HG02623 (cell line): ENCODE results near the gene CPNE1.

Experiments
- ATAC-seq: cut with Tn5 transposase; IDR thresholded peaks from one replicate; pipeline ENCODE4 v1.9.1; 2021; ENCODE audit warnings: moderate library complexity; ENCODE audit not compliant: unreplicated experiment

Gene CPNE1

GRCh38 chr20:35600993-35601973 is 63.4 kb downstream of the CPNE1 start:
- no peak for ATAC-seq

GRCh38 chr20:35600176-35600992 is 64.3 kb downstream of the CPNE1 start:
- ATAC-seq = no peak

GRCh38 chr20:35599776-35600120 is 65.0 kb downstream of the CPNE1 start:
- ATAC-seq = no peak

GRCh38 chr20:35598899-35599775 is 65.6 kb downstream of the CPNE1 start:
- no peak for ATAC-seq

GRCh38 chr20:35598476-35598875 is 66.2 kb downstream of the CPNE1 start:
- no peak for ATAC-seq

GRCh38 chr20:35597186-35597585 is 67.5 kb downstream of the CPNE1 start:
- no peak for ATAC-seq

GRCh38 chr20:35595901-35596300 is 68.8 kb downstream of the CPNE1 start:
- ATAC-seq = no peak

- no peak for ATAC-seq
Observed at GRCh38 chr20:35595456-35595855, 69.2 kb downstream of the CPNE1 start.

- ATAC-seq = no peak
Observed at GRCh38 chr20:35592339-35592974, 72.2 kb downstream of the CPNE1 start.

- ATAC-seq = no peak
Observed at GRCh38 chr20:35588397-35588796, 76.3 kb downstream of the CPNE1 start.

GRCh38 chr20:35587436-35587835 is 77.3 kb downstream of the CPNE1 start:
- no peak for ATAC-seq

GRCh38 chr20:35586751-35587425 is 77.8 kb downstream of the CPNE1 start:
- no peak for ATAC-seq

- no peak for ATAC-seq
Observed at GRCh38 chr20:35583636-35584560, 80.8 kb downstream of the CPNE1 start.

GRCh38 chr20:35582741-35583404 is 81.8 kb downstream of the CPNE1 start:
- no peak for ATAC-seq

GRCh38 chr20:35582131-35582530 is 82.6 kb downstream of the CPNE1 start:
- no peak for ATAC-seq

GRCh38 chr20:35579196-35579595 is 85.5 kb downstream of the CPNE1 start:
- no peak for ATAC-seq

GRCh38 chr20:35578469-35578868 is 86.2 kb downstream of the CPNE1 start:
- no peak for ATAC-seq

- no peak for ATAC-seq
Observed at GRCh38 chr20:35576816-35577215, 87.9 kb downstream of the CPNE1 start.
